Fibroblast of lung (primary cell): ENCODE results near the gene CCT8. TPM values are rescaled to one million over a fixed set of nuclear protein-coding genes. Genes with fewer than 3 reads are reported as not detected.

ENCODE experiments used
- DNase-seq, 2 donors: peaks; one replicate each; pipeline versions ENCODE4 v3.0.0 to v3.0.0-alpha.2; 2010; ENCODE audit warnings: low read depth in 2 of 2
- H2AFZ ChIP-seq: 2 replicates; pipeline ENCODE4 v1.5.1; 2012; ENCODE audit warnings: low read length, control low read depth, inconsistent platforms
- H3K27ac ChIP-seq: 2 replicates; pipeline ENCODE4 v1.5.1; 2011; ENCODE audit warnings: low read length, control low read depth; ENCODE audit not compliant: insufficient read depth
- H3K27me3 ChIP-seq: 2 replicates; pipeline ENCODE4 v1.5.1; 2011; ENCODE audit warnings: mild to moderate bottlenecking, low read length; ENCODE audit not compliant: control insufficient read depth, insufficient read depth
- H3K36me3 ChIP-seq: 2 replicates; pipeline ENCODE4 v1.5.1; 2011; ENCODE audit warnings: low read length; ENCODE audit not compliant: control insufficient read depth, insufficient read depth
- H3K4me1 ChIP-seq: 2 replicates; pipeline ENCODE4 v1.5.1; 2011; ENCODE audit warnings: low read length; ENCODE audit not compliant: control insufficient read depth, insufficient read depth; ENCODE audit errors: extremely low read depth
- H3K4me2 ChIP-seq: 2 replicates; pipeline ENCODE4 v1.5.1; 2011; ENCODE audit warnings: low read length, control low read depth; ENCODE audit not compliant: insufficient read depth; ENCODE audit errors: extremely low read depth
- H3K4me3 ChIP-seq, 4 experiments: fragments of 200-600 bp in 1 of 4; sonication (generic) in 1 of 4; replicated peaks in 1 of 4; 2 replicates each; pipeline ENCODE4 v1.5.1; 2011 to 2016; ENCODE audit warnings: low read length in 4 of 4, low read depth in 3 of 4, mild to moderate bottlenecking in 3 of 4, control low read depth in 2 of 4, inconsistent platforms in 1 of 4, mixed read lengths in 1 of 4; ENCODE audit not compliant: insufficient read depth in 1 of 4; ENCODE audit errors: control extremely low read depth in 1 of 4
- H3K79me2 ChIP-seq: 2 replicates; pipeline ENCODE4 v1.5.1; 2012; ENCODE audit warnings: mild to moderate bottlenecking, low read length, inconsistent platforms; ENCODE audit not compliant: control insufficient read depth, insufficient read depth
- H3K9ac ChIP-seq: 2 replicates; pipeline ENCODE4 v1.5.1; 2011; ENCODE audit warnings: mild to moderate bottlenecking, low read length, control low read depth; ENCODE audit not compliant: insufficient read depth
- H3K9me3 ChIP-seq: 2 replicates; pipeline ENCODE4 v1.5.1; 2012; ENCODE audit warnings: low read depth, low read length; ENCODE audit not compliant: control insufficient read depth, insufficient read depth
- H4K20me1 ChIP-seq: 2 replicates; pipeline ENCODE4 v1.5.1; 2011; ENCODE audit warnings: low read length; ENCODE audit not compliant: control insufficient read depth, insufficient read depth; ENCODE audit errors: extremely low read depth
- CTCF ChIP-seq, 2 donors: IDR thresholded peaks in 1 of 2; conservative IDR thresholded peaks in 1 of 2; 1 replicate in 1 of 2; 2 replicates in 1 of 2; pipeline ENCODE4 v1.5.1; 2011 to 2012; ENCODE audit warnings: low read length in 2 of 2, control low read depth in 1 of 2, inconsistent platforms in 1 of 2, low read depth in 1 of 2, mild to moderate bottlenecking in 1 of 2
- EZH2 ChIP-seq: IDR thresholded peaks from 2 replicates; pipeline ENCODE4 v1.5.1; 2012; ENCODE audit warnings: low read length, control low read depth, mild to moderate bottlenecking; ENCODE audit errors: missing control alignments
- polyA plus RNA-seq, 2 donors: library from polyadenylated mRNA; depleted of rRNA in 1 of 2; stranded (reverse) in 1 of 2; unstranded in 1 of 2; fragments of >200 nt; gene quantifications; 2 replicates each; pipeline ENCODE4 v1.2.1, GENCODE V29; 2011 to 2012; ENCODE audit warnings: missing spikeins in 1 of 2
- total RNA-seq: library from RNA; depleted of rRNA; stranded (reverse); fragments of >200 nt; gene quantifications from 2 replicates; pipeline ENCODE4 v1.2.1, GENCODE V29; 2014

CCT8 gene
- total and polyA plus RNA-seq, 2 donors (not counting 1 experiment from before 2014, with no cell fraction given), result 207 to 209 TPM

- H2AFZ ChIP-seq, result no peak overlapping the region
- no peak overlapping the region for H3K9ac ChIP-seq
- no peak overlapping the region for H3K4me2 ChIP-seq
- no peaks in the 10 kb centered on the region for H3K27me3 ChIP-seq
- peaks cover 3% of the 10 kb centered on the region for H3K79me2 ChIP-seq
- no peaks in the 10 kb centered on the region for H4K20me1 ChIP-seq
- H3K36me3 ChIP-seq, result peaks cover 17% of the 10 kb centered on the region
- no peak overlapping the region for H3K4me3 ChIP-seq
- TF ChIP-seq EZH2, result no peak
- no peak for TF ChIP-seq CTCF (conservative IDR thresholded peaks at IDR 0.05 in 1 of 2, IDR thresholded peaks at IDR 0.05 in 1 of 2; ENCODE audit: low read depth in 1 of 2, low read length in 2 of 2)
- H3K9me3 ChIP-seq, result no peaks in the 10 kb centered on the region
- no peaks in the 10 kb centered on the region for H3K4me1 ChIP-seq
- H3K27ac ChIP-seq, result no peak overlapping the region
- DNase-seq, result no peak
Measured at GRCh38 chr21:29033301-29033700, 40.1 kb downstream of the CCT8 start.

GRCh38 chr21:29030909-29031308 is 42.5 kb downstream of the CCT8 start:
- H4K20me1 ChIP-seq, result no peaks in the 10 kb centered on the region
- peaks cover 3% of the 10 kb centered on the region for H3K4me1 ChIP-seq
- H3K4me3 ChIP-seq, result no peak overlapping the region
- TF ChIP-seq CTCF (conservative IDR thresholded peaks at IDR 0.05 in 1 of 2, IDR thresholded peaks at IDR 0.05 in 1 of 2; ENCODE audit: low read depth in 1 of 2, low read length in 2 of 2) (no peak), EZH2 (no peak)
- no peak for DNase-seq
- H3K9me3 ChIP-seq, result no peaks in the 10 kb centered on the region
- no peaks in the 10 kb centered on the region for H3K27me3 ChIP-seq
- peaks cover 11% of the 10 kb centered on the region for H3K36me3 ChIP-seq
- H3K9ac ChIP-seq, result no peak overlapping the region
- H2AFZ ChIP-seq, result no peak overlapping the region
- no peak overlapping the region for H3K27ac ChIP-seq
- H3K79me2 ChIP-seq, result peaks cover 24% of the 10 kb centered on the region
- no peak overlapping the region for H3K4me2 ChIP-seq

- TF ChIP-seq EZH2 (no peak), CTCF (conservative IDR thresholded peaks at IDR 0.05 in 1 of 2, IDR thresholded peaks at IDR 0.05 in 1 of 2; ENCODE audit: low read depth in 1 of 2, low read length in 2 of 2) (no peak)
- no peak overlapping the region for H3K9ac ChIP-seq
- H3K36me3 ChIP-seq, result peaks cover 11% of the 10 kb centered on the region
Measured at GRCh38 chr21:29029524-29029923, 43.9 kb downstream of the CCT8 start.

More at GRCh38 chr21:29029524-29029923, 43.9 kb downstream of the CCT8 start:
- Histone ChIP-seq H3K9me3 (no peaks in the 10 kb centered on the region), H3K4me3 (no peak overlapping the region), H2AFZ (no peak overlapping the region), H3K79me2 (peaks cover 35% of the 10 kb centered on the region), H3K4me2 (no peak overlapping the region), H4K20me1 (no peaks in the 10 kb centered on the region), H3K27ac (no peak overlapping the region), H3K27me3 (no peaks in the 10 kb centered on the region), H3K4me1 (peaks cover 5% of the 10 kb centered on the region)
- DNase-seq, result no peak
